ENCODE measurements around the gene RASGRP1.
A peak's percentile ranks its signal among the peaks of the same experiment; 100 is the strongest.

Gene RASGRP1

DNA sequence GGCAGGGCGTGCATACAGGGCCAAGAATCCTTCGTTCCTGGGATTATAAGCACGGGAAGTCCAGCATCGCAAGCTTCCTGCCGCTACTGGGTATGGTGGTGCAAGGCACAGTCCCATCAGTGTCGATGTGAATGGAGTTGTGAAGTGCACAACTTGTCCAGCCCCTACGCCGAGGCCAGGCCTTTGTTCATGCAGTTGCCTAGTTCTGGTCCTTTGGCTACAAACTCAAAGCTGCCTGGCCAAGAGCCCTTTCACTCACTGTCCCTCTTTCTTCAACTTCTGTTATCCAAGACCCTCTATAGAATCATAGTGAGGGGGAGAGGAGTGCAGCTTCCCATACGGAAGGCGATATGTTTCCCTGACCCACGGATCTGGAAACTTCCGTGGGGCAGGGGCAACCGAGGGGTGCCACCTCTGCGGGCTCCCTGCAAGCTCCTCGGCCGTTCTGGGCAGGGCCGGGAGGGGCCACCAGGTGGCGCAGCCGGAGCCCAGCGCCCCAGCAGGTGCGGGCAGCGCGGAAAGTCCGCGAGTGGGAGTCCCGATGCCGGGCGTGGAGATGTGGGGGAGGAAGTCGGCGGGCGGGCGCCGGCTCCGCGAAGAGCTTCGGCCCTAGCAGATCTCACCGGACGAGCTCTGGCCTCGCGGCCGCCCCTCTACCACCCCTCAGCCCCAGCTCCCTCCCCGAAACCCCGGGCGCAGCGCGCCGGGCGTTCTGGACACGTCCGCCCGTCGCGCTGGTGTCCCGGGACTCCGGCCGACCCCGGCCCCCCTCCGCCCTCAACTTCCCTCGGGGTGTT lies 693 bp downstream of the RASGRP1 start:
- no peak for DNase-seq

GRCh38 chr15:38562278-38562677 lies 2.3 kb downstream of the RASGRP1 start:
- DNase-seq = no peak

DNA sequence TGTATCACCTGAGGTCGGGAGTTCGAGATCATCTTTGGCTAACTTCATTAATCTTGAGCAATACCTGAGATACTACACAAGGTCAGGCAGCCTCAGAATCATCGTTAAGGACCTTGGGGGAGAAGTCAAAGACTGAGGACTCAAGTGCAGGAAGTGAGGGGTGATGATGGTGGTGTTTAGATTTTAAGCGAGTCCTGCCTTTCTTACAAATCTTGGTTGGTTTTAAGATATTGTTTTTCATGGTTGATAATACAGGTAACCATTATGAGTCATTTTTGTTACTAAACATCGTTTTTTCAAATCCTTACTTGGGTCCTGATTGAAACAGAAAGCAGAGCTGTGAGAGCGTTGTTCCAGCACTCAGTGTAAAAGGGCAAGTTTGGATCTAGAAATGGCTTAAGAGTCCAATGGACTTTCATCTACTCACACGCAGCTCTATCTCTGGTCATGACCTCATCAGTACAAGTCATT lies 4.1 kb downstream of the RASGRP1 start:
- DNase-seq = no peak

GRCh38 chr15:38559636-38560307 lies 4.8 kb downstream of the RASGRP1 start:
- DNase-seq = no peak

DNA sequence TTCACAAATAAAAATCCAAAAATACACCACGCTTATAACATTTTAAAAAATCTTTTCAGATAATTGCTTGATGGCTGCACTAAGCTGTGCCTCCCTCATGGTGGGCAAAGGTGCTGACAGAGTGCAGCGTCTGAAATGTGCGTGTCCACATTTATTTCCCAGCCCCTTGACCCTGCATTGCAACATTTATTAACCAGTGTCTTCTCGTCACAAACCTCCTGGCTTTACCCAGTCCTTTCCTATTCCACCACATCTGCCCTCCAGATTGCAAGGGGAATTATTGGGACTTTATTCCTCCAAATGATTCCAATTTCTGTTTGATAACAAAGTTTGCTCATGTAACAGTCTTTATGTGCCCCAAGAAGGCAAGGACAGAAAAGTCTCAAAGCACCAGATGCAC lies 5.5 kb downstream of the RASGRP1 start:
- DNase-seq = no peak

DNA sequence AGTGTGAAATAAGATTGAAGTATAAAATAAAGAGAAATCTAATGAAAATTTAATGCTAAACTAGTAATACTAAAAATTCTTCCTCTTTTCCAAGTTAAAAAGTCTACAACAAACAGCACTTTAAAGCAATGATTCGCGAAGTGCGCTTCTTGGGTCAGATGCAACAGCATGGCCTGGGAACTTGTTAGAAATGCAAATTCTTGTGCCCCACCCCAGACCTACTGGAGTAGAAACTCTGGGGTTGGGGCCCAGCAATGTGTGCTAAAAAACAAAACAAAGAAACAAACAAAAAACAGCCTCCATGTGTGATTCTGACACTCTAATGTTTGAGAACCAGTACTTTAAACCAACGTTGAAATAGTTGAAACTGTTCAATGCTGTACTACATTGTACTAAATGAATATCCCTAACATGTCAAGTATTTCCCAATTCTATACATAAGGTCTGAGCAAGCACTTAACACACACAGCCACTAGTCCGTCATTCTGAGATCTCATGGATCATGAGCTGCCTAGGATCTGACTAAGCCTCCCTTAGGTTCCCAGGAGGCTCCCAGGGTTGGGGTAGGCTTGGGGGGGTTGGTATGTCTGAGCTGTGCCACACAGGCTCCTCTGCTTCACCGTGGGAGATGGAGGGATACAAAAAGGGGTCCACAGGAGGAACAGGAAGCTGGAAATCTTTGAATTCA lies 6.1 kb downstream of the RASGRP1 start:
- DNase-seq = no peak

DNA sequence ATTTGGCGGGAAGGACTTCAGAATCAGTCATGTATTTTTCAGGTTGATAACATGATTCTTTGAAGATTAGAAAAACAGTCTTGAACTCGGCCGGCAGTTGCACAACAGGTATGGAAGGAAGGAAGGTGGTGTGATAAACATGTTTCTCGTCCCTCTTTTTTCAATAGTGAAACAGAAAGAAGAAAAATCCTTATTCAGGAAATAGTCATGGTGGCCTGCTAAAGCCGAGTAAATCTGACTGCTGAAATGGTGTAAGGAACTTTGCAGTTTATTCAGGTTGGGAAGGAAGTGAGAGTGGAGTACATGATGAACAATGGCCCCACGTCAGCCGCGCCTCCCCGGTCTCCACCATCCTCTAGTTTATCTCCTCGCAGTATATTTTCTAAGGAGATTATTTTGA lies 6.7 kb downstream of the RASGRP1 start:
- DNase-seq = peak; percentile 22

DNA sequence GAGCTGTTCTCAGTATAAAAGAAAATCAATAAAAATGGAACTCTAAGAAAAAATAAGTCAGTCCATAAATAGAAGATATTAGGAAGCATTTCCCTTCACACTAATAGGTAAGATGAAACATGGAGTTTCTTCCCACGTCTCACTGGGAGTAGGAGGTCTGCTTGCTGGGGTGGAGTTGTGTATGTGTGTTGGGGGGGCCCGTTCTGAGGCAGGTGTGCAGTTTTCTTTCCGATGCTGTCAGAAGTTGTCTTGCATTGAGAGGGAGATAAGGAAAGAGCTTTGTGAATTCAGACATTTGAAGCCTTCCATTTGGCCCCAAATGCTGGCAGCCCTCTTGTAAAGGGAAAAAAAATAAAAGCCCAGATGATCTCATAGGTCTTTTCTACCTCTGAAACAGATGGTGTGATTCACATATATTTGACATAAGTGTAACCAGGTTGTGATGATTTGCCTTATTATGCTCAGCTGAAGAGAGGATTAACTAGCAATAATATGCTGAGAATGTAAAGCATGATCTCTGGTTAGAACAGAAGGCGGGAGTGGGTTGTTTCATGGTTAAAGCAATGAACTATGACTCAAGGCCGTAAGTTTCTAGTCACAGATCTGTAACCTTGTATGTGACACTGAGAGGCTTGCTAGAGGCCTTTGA lies 8.8 kb downstream of the RASGRP1 start:
- no peak for DNase-seq

DNA sequence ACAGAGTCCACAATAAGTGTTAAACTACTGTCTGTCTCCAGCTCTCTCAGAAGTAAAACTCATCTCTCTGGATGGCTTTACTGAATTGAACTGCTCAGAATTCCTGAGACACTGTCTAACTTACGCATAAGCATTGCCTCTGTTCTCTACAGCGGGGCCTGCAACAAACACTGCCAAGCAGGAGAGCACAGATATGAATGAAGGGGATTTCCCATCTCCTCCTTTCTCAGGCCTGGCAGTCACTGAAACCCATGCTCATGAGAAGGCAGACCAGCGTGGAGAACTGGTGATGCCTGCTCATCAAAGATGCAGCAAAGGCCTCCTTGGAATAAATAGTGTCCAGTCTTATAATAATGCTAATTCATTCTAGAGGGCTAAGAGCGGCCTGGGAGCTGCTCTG lies 10.3 kb downstream of the RASGRP1 start:
- no peak for DNase-seq

DNA sequence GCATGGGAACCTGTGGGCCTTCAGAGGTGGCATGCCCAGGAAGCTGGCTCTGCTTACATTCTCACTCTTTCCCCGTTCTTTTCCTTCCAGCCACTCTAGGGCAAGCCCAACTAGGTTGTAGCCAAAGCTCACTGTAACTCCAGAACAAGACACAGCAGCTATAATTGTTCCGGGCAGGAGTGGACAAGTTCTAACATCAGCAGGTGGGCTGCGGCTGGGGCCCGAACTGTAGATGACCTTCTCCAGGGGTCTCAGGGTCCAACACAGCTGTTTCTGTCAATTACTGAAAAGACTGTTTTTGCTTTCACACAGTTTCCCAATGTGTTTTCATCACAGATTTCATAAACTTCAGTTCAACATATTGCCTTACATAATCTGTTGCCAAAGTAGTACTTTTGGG lies 11.5 kb downstream of the RASGRP1 start:
- DNase-seq = no peak

DNA sequence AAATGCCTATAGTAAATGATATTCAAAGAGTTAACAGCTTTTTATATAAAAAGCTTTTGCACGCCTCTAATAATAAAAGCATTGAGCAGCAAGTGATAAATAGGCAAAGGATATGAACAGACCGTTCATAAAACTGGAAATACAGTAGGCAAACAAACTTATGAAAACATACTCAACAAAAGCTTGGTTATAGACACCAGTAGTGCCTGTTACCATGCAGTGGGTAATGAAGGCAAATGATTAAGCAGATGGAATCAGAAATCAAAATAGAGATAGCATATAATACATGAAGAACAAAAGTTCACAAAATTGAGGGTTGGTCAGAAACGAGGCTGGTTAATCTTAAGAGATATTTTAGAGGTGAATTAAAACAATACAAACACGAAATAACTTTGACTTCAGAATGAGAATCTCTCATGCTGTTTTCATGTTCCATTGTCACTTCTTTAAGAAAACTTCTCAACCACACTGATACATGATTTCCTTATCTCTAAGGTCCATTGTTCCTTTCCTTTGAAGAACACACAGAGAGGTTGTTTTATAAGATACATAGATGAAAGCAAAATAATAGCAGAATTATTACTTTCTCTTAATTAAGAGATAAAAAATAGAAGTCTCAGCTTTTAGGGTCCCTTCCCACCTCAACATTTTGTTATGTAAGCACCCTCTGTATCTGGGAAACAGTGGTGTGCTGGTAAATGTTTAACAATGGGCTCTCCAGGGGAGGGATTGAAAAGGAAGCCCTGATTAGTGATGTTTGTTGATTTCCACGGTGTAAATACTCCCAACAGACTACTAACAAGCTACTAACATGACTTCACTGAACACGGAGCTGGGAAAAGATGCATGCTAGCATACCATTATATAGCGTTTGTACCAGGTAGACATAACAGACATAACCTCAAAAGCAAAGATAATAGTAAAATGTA lies 12.6 kb downstream of the RASGRP1 start:
- no peak for DNase-seq

- DNase-seq = no peak
Measured at GRCh38 chr15:38549222-38549621, 15.4 kb downstream of the RASGRP1 start.

DNA sequence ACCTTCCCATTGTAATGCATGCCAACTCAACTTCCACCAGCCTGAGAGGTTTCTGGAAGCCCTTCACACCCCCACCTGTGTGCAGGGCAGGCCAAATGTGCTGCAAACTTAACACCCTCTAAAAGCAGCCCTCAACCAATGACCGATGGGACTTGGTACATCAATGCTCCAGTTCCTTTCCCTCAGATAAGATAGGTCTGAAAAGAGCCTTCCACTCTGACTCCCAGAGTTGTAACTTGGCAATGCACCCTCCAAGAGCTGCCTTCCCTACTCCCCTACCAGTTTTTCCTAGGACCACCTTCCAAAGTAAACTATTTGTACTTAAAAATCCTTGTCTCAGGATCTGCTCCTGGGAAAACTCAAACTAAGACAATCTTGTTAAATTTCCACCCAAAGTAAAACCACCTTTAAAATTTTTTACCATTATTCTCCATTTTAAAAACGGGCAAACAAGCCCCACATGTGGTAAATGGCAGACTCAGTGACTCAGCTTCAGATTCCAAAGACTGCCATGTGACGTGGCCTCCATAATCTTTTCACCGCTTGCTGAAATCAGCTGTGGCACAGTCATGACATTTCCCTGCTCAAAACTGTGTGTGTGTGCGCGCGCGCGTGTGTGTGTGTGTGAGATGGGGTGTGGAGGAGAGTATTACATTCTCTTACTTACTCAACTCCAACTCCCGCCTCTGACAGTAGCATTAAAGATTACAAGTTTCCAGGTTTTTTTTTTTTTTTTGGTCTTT lies 17.2 kb downstream of the RASGRP1 start:
- DNase-seq = peak; percentile 3

DNA sequence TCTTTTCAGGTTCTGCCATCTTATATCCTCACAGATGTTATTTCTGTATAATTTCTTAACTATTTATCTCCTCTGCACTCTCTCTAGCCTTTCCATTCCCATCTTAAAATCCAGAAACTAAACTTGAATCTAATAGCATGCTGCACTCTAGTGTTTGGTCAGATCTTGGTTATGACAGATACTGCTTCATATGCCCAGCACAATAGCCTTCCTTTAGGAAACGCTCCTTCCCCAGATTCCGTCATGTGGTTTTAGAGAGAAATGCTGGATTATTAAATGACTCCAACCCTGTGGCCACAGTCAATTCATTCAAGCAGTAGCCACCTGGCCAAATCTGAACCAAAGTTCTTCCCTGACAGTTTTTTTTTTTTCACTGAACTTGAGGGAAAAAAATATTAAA lies 19.4 kb downstream of the RASGRP1 start:
- DNase-seq = no peak

DNA sequence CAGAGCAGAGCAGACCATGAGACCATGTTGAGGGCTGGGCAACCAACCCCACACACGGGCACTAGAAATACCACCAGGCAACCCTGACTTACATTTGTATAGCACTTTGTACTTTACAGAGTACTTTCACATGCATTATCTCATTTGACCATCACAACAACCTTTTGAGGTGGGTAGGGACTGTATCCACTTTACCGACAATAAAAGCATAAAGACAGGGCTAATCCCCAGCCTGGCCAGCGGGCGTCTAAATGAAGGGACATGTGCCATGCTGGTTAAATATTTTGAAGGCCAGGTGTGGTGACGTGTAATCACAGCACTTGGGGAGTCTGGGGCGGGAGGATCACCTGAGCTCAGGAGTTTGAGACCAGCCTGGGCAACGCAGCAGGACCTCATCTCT lies 23.6 kb downstream of the RASGRP1 start:
- no peak for DNase-seq

DNA sequence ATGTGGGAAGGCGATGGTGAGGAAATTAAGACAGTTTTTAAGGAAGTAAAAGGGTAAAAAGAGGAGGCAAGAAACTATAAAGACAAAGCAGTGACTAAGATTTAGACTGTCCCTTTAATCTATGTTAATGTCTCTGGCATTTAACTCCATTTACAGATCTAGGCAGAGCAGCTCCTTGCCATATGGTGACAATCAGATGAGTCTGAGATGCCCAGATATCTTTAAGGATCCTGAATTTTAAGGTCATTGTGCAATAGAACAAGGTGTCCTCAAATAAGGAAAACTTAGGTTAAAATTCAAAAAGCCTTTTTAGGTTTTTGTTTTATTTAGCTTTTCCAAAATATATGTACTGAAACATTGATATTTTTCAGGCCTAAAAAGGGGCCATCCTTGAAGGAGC lies 24.1 kb downstream of the RASGRP1 start:
- no peak for DNase-seq

GRCh38 chr15:38539008-38539343 lies 25.6 kb downstream of the RASGRP1 start:
- no peak for DNase-seq

- no peak for DNase-seq
Measured at GRCh38 chr15:38538328-38539007, 26.1 kb downstream of the RASGRP1 start.

GRCh38 chr15:38536201-38536676 lies 28.4 kb downstream of the RASGRP1 start:
- DNase-seq = no peak

GRCh38 chr15:38535491-38536200 lies 29.0 kb downstream of the RASGRP1 start:
- no peak for DNase-seq
